Measurements from ENCODE around the gene HNRNPAB.

Gene HNRNPAB

GRCh38 chr5:178204182-178204934 lies at the start of gene HNRNPAB:
Gene HNRNPAB, plus strand, starts transcription at chr5:178204533. Its CDS starts 305 bp downstream, at chr5:178204838.
- peak; percentile 91 to 93 (median 93) for DNase-seq (ENCODE audit: low read depth in 3 of 3)

- DNase-seq (ENCODE audit: low read depth in 3 of 3) = no peak
Observed at GRCh38 chr5:178155065-178155464, 49.3 kb upstream of the HNRNPAB start.

- no peak for DNase-seq (ENCODE audit: low read depth in 3 of 3)
Observed at GRCh38 chr5:178160176-178160575, 44.2 kb upstream of the HNRNPAB start.

- no peak for DNase-seq (ENCODE audit: low read depth in 3 of 3)
Observed at GRCh38 chr5:178162481-178162880, 41.9 kb upstream of the HNRNPAB start.

- DNase-seq (ENCODE audit: low read depth in 3 of 3) = peak; percentile 89 to 91 (median 90)
Observed at GRCh38 chr5:178163772-178164735, 40.3 kb upstream of the HNRNPAB start.

GRCh38 chr5:178165581-178165980 lies 38.8 kb upstream of the HNRNPAB start:
- no peak for DNase-seq (ENCODE audit: low read depth in 3 of 3)

GRCh38 chr5:178170455-178170854 lies 33.9 kb upstream of the HNRNPAB start:
- DNase-seq (ENCODE audit: low read depth in 3 of 3) = no peak

- DNase-seq (ENCODE audit: low read depth in 3 of 3) = no peak
Observed at GRCh38 chr5:178174456-178174855, 29.9 kb upstream of the HNRNPAB start.

GRCh38 chr5:178176791-178177190 lies 27.5 kb upstream of the HNRNPAB start:
- DNase-seq (ENCODE audit: low read depth in 3 of 3) = no peak

GRCh38 chr5:178177569-178177968 lies 26.8 kb upstream of the HNRNPAB start:
- DNase-seq (ENCODE audit: low read depth in 3 of 3) = no peak

GRCh38 chr5:178180141-178180863 lies 24.0 kb upstream of the HNRNPAB start:
- no peak for DNase-seq (ENCODE audit: low read depth in 3 of 3)

GRCh38 chr5:178182158-178182876 lies 22.0 kb upstream of the HNRNPAB start:
- DNase-seq (ENCODE audit: low read depth in 3 of 3) = no peak

GRCh38 chr5:178186427-178186826 lies 17.9 kb upstream of the HNRNPAB start:
- DNase-seq (ENCODE audit: low read depth in 3 of 3) = no peak

GRCh38 chr5:178187014-178187413 lies 17.3 kb upstream of the HNRNPAB start, which contains the start of gene GMCL2:
Gene GMCL2, minus strand, starts transcription at chr5:178187371. Its CDS starts 72 bp downstream, at chr5:178187299.
- no peak for DNase-seq (ENCODE audit: low read depth in 3 of 3)

- no peak for DNase-seq (ENCODE audit: low read depth in 3 of 3)
Observed at GRCh38 chr5:178189433-178189832, 14.9 kb upstream of the HNRNPAB start.

- no peak for DNase-seq (ENCODE audit: low read depth in 3 of 3)
Observed at GRCh38 chr5:178191661-178192060, 12.7 kb upstream of the HNRNPAB start.

- no peak for DNase-seq (ENCODE audit: low read depth in 3 of 3)
Observed at GRCh38 chr5:178192244-178192643, 12.1 kb upstream of the HNRNPAB start.

- DNase-seq (ENCODE audit: low read depth in 3 of 3) = no peak
Observed at GRCh38 chr5:178192787-178193186, 11.5 kb upstream of the HNRNPAB start.

- no peak for DNase-seq (ENCODE audit: low read depth in 3 of 3)
Observed at GRCh38 chr5:178193251-178193809, 11.0 kb upstream of the HNRNPAB start.

- DNase-seq (ENCODE audit: low read depth in 3 of 3) = no peak
Observed at GRCh38 chr5:178194026-178194425, 10.3 kb upstream of the HNRNPAB start.

- DNase-seq (ENCODE audit: low read depth in 3 of 3) = no peak
Observed at GRCh38 chr5:178196281-178196812, 8.0 kb upstream of the HNRNPAB start.

Measured in stimulated activated CD4-positive, alpha-beta T cell treated with anti-CD3 and anti-CD28 coated beads, TNF-alpha, amount 100 ng/mL, for 24 hours (primary cell).